Caco-2 (cell line): Measurements from ENCODE around the gene ANO4. TPM values are rescaled to one million over a fixed set of nuclear protein-coding genes. Genes with fewer than 3 reads are reported as not detected.

Experiments
- BruUV-seq: library from RNA; stranded (reverse); fragments of 400-500 nt; replicated peaks from 2 replicates; lab custom pipeline; 2021; lab: Mats Ljungman, UMichigan
- CTCF ChIA-PET: fragments of 300-600 bp; sonication (Branson Sonifier 250); formaldehyde crosslinking; loops from one replicate; lab custom pipeline; 2022; ENCODE audit warnings: antibody characterized with exemption; lab: Charles Lee
- POLR2A ChIA-PET: fragments of 300-600 bp; sonication (Branson Sonifier 250); formaldehyde crosslinking; loops from one replicate; lab custom pipeline; 2022; ENCODE audit warnings: antibody characterized with exemption; lab: Charles Lee
- DNase-seq, 2 experiments: peaks; one replicate each; pipeline versions ENCODE4 v3.0.0 to v3.0.0-alpha.2; 2020 to 2022
- H3K27me3 ChIP-seq: replicated peaks from 2 replicates; pipeline ENCODE4 v1.6.0; 2011; ENCODE audit warnings: low read length; ENCODE audit not compliant: control insufficient read depth, insufficient read depth
- H3K36me3 ChIP-seq: 2 replicates; pipeline ENCODE4 v1.5.1; 2011; ENCODE audit warnings: low read length; ENCODE audit not compliant: control insufficient read depth, insufficient read depth
- H3K4me1 ChIP-seq: fragments of 250-450 bp; sonication (Bioruptor Pico); 2 replicates; pipeline ENCODE4 v1.5.1; 2020; ENCODE audit warnings: mild to moderate bottlenecking
- H3K4me3 ChIP-seq: 2 replicates; pipeline ENCODE4 v1.5.1; 2011; ENCODE audit warnings: low read depth, mild to moderate bottlenecking, control low read depth, low read length
- H3K9me3 ChIP-seq: fragments of 250-450 bp; sonication (Bioruptor Pico); 2 replicates; pipeline ENCODE4 v1.5.1; 2020; ENCODE audit warnings: mild to moderate bottlenecking, moderate library complexity
- H3K27ac Mint-ChIP-seq: one replicate; pipeline ENCODE4 v1.8.0; 2022; ENCODE audit warnings: mixed read lengths; ENCODE audit not compliant: unreplicated experiment
- H3K27me3 Mint-ChIP-seq: one replicate; pipeline ENCODE4 v1.8.0; 2022; ENCODE audit warnings: mixed read lengths; ENCODE audit not compliant: insufficient read depth, unreplicated experiment
- H3K36me3 Mint-ChIP-seq: one replicate; pipeline ENCODE4 v1.8.0; 2022; ENCODE audit warnings: mild to moderate bottlenecking, mixed read lengths; ENCODE audit not compliant: insufficient read depth, unreplicated experiment
- H3K4me1 Mint-ChIP-seq: one replicate; pipeline ENCODE4 v1.8.0; 2022; ENCODE audit warnings: low read depth, mixed read lengths; ENCODE audit not compliant: unreplicated experiment
- H3K4me3 Mint-ChIP-seq: one replicate; pipeline ENCODE4 v1.8.0; 2022; ENCODE audit warnings: mild to moderate bottlenecking, moderate library complexity, mixed read lengths; ENCODE audit not compliant: unreplicated experiment
- H3K9me3 Mint-ChIP-seq: one replicate; pipeline ENCODE4 v1.8.0; 2022; ENCODE audit warnings: mixed read lengths; ENCODE audit not compliant: unreplicated experiment
- CTCF ChIP-seq, 2 experiments: fragments of 200-600 bp in 1 of 2; IDR thresholded peaks; 1 replicate in 1 of 2; 2 replicates in 1 of 2; pipeline versions ENCODE4 v1.5.1 to v1.8.0; 2011 to 2022; ENCODE audit warnings: antibody characterized with exemption in 1 of 2, control low read depth in 1 of 2, inconsistent platforms in 1 of 2, low read depth in 1 of 2, low read length in 1 of 2, mild to moderate bottlenecking in 1 of 2, moderate library complexity in 1 of 2; ENCODE audit not compliant: insufficient read depth in 1 of 2, severe bottlenecking in 1 of 2, unreplicated experiment in 1 of 2
- intact Hi-C: fragments of 100-400 bp; cut with micrococcal nuclease; formaldehyde crosslinking; loops from one replicate; pipeline ENCODE4 v1.10.0; 2022; ENCODE audit not compliant: unreplicated experiment
- total RNA-seq: library from RNA; stranded (reverse); gene quantifications from 2 replicates; pipeline ENCODE4 v1.2.3, GENCODE V29; 2022

ANO4 gene
- total RNA-seq, 1 experiment from 2014 or later, result 0.09 TPM

- TF ChIP-seq CTCF (IDR thresholded peaks at IDR 0.05; ENCODE audit: insufficient read depth in 1 of 2, low read depth in 1 of 2, low read length in 1 of 2, severe bottlenecking in 1 of 2, unreplicated experiment in 1 of 2), result no peak
- Histone ChIP-seq H3K9me3 (no peaks in the 10 kb centered on the region), H3K4me1 (no peaks in the 10 kb centered on the region), H3K4me3 (no peak overlapping the region), H3K27me3 (no peaks in the 10 kb centered on the region), H3K36me3 (no peaks in the 10 kb centered on the region)
- Mint-ChIP-seq H3K36me3 (no peaks in the 10 kb centered on the region), H3K27ac (no peak overlapping the region), H3K27me3 (peaks cover 5% of the 10 kb centered on the region), H3K4me1 (no peaks in the 10 kb centered on the region), H3K4me3 (no peak overlapping the region), H3K9me3 (no peaks in the 10 kb centered on the region)
- intact Hi-C loops, result no loop called here
- no TSS peak for BruUV-seq
- POLR2A ChIA-PET, result no interaction called here
- DNase-seq, result no peak
- CTCF ChIA-PET, result interaction anchor here (0.6 kb wide), 1 partner anchor 154 kb away, joined by 3 read pairs; no protein-coding TSS in a partner anchor
Observed at GRCh38 chr12:100919116-100919515, 124.5 kb downstream of the ANO4 start.

GRCh38 chr12:100920493-100920892 is 125.9 kb downstream of the ANO4 start:
- Mint-ChIP-seq H3K4me3 (no peak overlapping the region), H3K9me3 (no peaks in the 10 kb centered on the region), H3K27ac (no peak overlapping the region), H3K4me1 (no peaks in the 10 kb centered on the region), H3K36me3 (no peaks in the 10 kb centered on the region), H3K27me3 (peaks cover 5% of the 10 kb centered on the region)
- CTCF ChIA-PET, result no interaction called here
- Histone ChIP-seq H3K4me3 (no peak overlapping the region), H3K27me3 (no peaks in the 10 kb centered on the region), H3K9me3 (no peaks in the 10 kb centered on the region), H3K4me1 (no peaks in the 10 kb centered on the region), H3K36me3 (no peaks in the 10 kb centered on the region)
- BruUV-seq, result no TSS peak
- no peak for TF ChIP-seq CTCF (IDR thresholded peaks at IDR 0.05; ENCODE audit: insufficient read depth in 1 of 2, low read depth in 1 of 2, low read length in 1 of 2, severe bottlenecking in 1 of 2, unreplicated experiment in 1 of 2)
- no peak for DNase-seq
- intact Hi-C loops, result loop anchor here (10.0 kb wide), 1 partner anchor 134 kb away; no protein-coding TSS in a partner anchor
- POLR2A ChIA-PET, result no interaction called here

- CTCF ChIA-PET, result interaction anchor here (0.6 kb wide), 1 partner anchor 512 kb away, joined by 4 read pairs; no protein-coding TSS in a partner anchor
Observed at GRCh38 chr12:100926669-100927248, 132.2 kb downstream of the ANO4 start.

More at GRCh38 chr12:100926669-100927248, 132.2 kb downstream of the ANO4 start:
- no peaks in the 10 kb centered on the region for H3K9me3 ChIP-seq
- H3K4me1 ChIP-seq, result no peaks in the 10 kb centered on the region
- H3K27me3 ChIP-seq, result no peaks in the 10 kb centered on the region
- no peaks in the 10 kb centered on the region for H3K36me3 ChIP-seq
- POLR2A ChIA-PET, result interaction anchor here (0.7 kb wide), 1 partner anchor 256 kb away, joined by 3 read pairs; no protein-coding TSS in a partner anchor
- Mint-ChIP-seq H3K4me1 (no peaks in the 10 kb centered on the region), H3K27ac (no peak overlapping the region), H3K36me3 (no peaks in the 10 kb centered on the region), H3K27me3 (peaks cover 5% of the 10 kb centered on the region), H3K4me3 (no peak overlapping the region), H3K9me3 (no peaks in the 10 kb centered on the region)
- DNase-seq, result peak; percentile 55 to 61
- H3K4me3 ChIP-seq, result no peak overlapping the region
- TF ChIP-seq CTCF (IDR thresholded peaks at IDR 0.05; ENCODE audit: insufficient read depth in 1 of 2, low read depth in 1 of 2, low read length in 1 of 2, severe bottlenecking in 1 of 2, unreplicated experiment in 1 of 2), result peak; percentile 43 to 71
- no TSS peak for BruUV-seq
- intact Hi-C loops, result loop anchor here (5.0 to 10.0 kb wide), 2 partner anchors 128 to 396 kb away; no protein-coding TSS in a partner anchor
